HEK293 (cell line): ENCODE measurements around the gene SIGMAR1.

Experiments used
- BCL11B ChIP-seq: fragments of 450-650 bp; formaldehyde crosslinking; IDR thresholded peaks from 2 replicates; pipeline ENCODE4 v1.5.1; 2016; ENCODE audit warnings: low read depth, missing biosample characterization, missing genetic modification characterization
- FEZF1 ChIP-seq: fragments of 450-650 bp; formaldehyde crosslinking; IDR thresholded peaks from 2 replicates; pipeline ENCODE4 v1.5.1; 2016; ENCODE audit warnings: missing biosample characterization, missing genetic modification characterization
- HOXA7 ChIP-seq: sonication (generic); formaldehyde crosslinking; IDR thresholded peaks from 2 replicates; pipeline ENCODE4 v1.8.1; 2022; ENCODE audit warnings: missing genetic modification reagents, borderline replicate concordance
- PATZ1 ChIP-seq: fragments of 450-650 bp; formaldehyde crosslinking; IDR thresholded peaks from 2 replicates; pipeline ENCODE4 v1.5.1; 2016; ENCODE audit warnings: missing biosample characterization, missing genetic modification characterization
- REPIN1 ChIP-seq: fragments of 450-650 bp; formaldehyde crosslinking; IDR thresholded peaks from 2 replicates; pipeline ENCODE4 v1.5.1; 2017; ENCODE audit warnings: missing biosample characterization, missing genetic modification characterization, low read depth
- REST ChIP-seq: fragments of 450-650 bp; formaldehyde crosslinking; IDR thresholded peaks from 2 replicates; pipeline ENCODE4 v1.5.1; 2016; ENCODE audit warnings: missing biosample characterization, missing genetic modification characterization
- TRIM28 ChIP-seq: IDR thresholded peaks from 2 replicates; pipeline ENCODE4 v1.6.1; 2011; ENCODE audit warnings: low read length, control low read depth, borderline replicate concordance
- TSHZ1 ChIP-seq: fragments of 450-650 bp; formaldehyde crosslinking; IDR thresholded peaks from 2 replicates; pipeline ENCODE4 v1.5.1; 2016; ENCODE audit warnings: missing biosample characterization, missing genetic modification characterization, borderline replicate concordance
- YY1 ChIP-seq: fragments of 450-650 bp; formaldehyde crosslinking; IDR thresholded peaks from 2 replicates; pipeline ENCODE4 v1.5.1; 2018; ENCODE audit warnings: missing biosample characterization, missing genetic modification characterization
- ZBTB49 ChIP-seq: fragments of 450-650 bp; formaldehyde crosslinking; IDR thresholded peaks from 2 replicates; pipeline ENCODE4 v1.5.1; 2016; ENCODE audit warnings: missing biosample characterization, missing genetic modification characterization, low read depth
- ZNF132 ChIP-seq: fragments of 450-650 bp; formaldehyde crosslinking; IDR thresholded peaks from 2 replicates; pipeline ENCODE4 v1.5.1; 2017; ENCODE audit warnings: missing biosample characterization, missing genetic modification characterization, borderline replicate concordance
- ZNF146 ChIP-seq: fragments of 450-650 bp; formaldehyde crosslinking; IDR thresholded peaks from 2 replicates; pipeline ENCODE4 v1.5.1; 2016; ENCODE audit warnings: missing biosample characterization, missing genetic modification characterization
- ZNF184 ChIP-seq: fragments of 450-650 bp; IDR thresholded peaks from 2 replicates; pipeline ENCODE4 v1.5.1; 2018; ENCODE audit warnings: missing biosample characterization, mild to moderate bottlenecking, missing genetic modification characterization
- ZNF19 ChIP-seq: fragments of 450-650 bp; formaldehyde crosslinking; IDR thresholded peaks from 2 replicates; pipeline ENCODE4; 2016; ENCODE audit warnings: missing biosample characterization, missing genetic modification characterization, low read depth
- ZNF24 ChIP-seq: fragments of 450-650 bp; formaldehyde crosslinking; IDR thresholded peaks from 2 replicates; pipeline ENCODE4 v1.5.1; 2016; ENCODE audit warnings: missing biosample characterization, missing genetic modification characterization
- ZNF248 ChIP-seq: fragments of 450-650 bp; formaldehyde crosslinking; IDR thresholded peaks from 2 replicates; pipeline ENCODE4 v1.5.1; 2017; ENCODE audit warnings: missing biosample characterization, missing genetic modification characterization
- ZNF324 ChIP-seq: fragments of 450-650 bp; formaldehyde crosslinking; IDR thresholded peaks from 2 replicates; pipeline ENCODE4 v1.5.1; 2016; ENCODE audit warnings: missing biosample characterization, missing genetic modification characterization
- ZNF48 ChIP-seq: fragments of 450-650 bp; formaldehyde crosslinking; IDR thresholded peaks from 2 replicates; pipeline ENCODE4 v1.5.1; 2016; ENCODE audit warnings: missing biosample characterization, missing genetic modification characterization
- ZNF571 ChIP-seq: fragments of 450-650 bp; formaldehyde crosslinking; IDR thresholded peaks from 2 replicates; pipeline ENCODE4 v1.5.0; 2017; ENCODE audit warnings: missing biosample characterization, missing genetic modification characterization
- ZNF654 ChIP-seq: fragments of 450-650 bp; formaldehyde crosslinking; IDR thresholded peaks from 2 replicates; pipeline ENCODE4 v1.5.1; 2016; ENCODE audit warnings: low read depth, missing biosample characterization, missing genetic modification characterization
- ZNF776 ChIP-seq: fragments of 450-650 bp; formaldehyde crosslinking; IDR thresholded peaks from 2 replicates; pipeline ENCODE4 v1.5.0; 2017; ENCODE audit warnings: missing biosample characterization, missing genetic modification characterization, borderline replicate concordance
- ZNF785 ChIP-seq: fragments of 450-650 bp; formaldehyde crosslinking; IDR thresholded peaks from 2 replicates; pipeline ENCODE4 v1.5.1; 2016; ENCODE audit warnings: missing biosample characterization, missing genetic modification characterization
- TF ChIP-seq, protein P1 (sequence below): fragments of 450-650 bp; formaldehyde crosslinking; IDR thresholded peaks from 2 replicates; pipeline ENCODE4 v1.5.1; 2017; ENCODE audit warnings: missing biosample characterization, missing genetic modification characterization
- TF ChIP-seq, protein P2 (sequence below): fragments of 450-650 bp; formaldehyde crosslinking; IDR thresholded peaks from 2 replicates; pipeline ENCODE4 v1.5.1; 2016; ENCODE audit warnings: missing biosample characterization, missing genetic modification characterization

Gene SIGMAR1

DNA sequence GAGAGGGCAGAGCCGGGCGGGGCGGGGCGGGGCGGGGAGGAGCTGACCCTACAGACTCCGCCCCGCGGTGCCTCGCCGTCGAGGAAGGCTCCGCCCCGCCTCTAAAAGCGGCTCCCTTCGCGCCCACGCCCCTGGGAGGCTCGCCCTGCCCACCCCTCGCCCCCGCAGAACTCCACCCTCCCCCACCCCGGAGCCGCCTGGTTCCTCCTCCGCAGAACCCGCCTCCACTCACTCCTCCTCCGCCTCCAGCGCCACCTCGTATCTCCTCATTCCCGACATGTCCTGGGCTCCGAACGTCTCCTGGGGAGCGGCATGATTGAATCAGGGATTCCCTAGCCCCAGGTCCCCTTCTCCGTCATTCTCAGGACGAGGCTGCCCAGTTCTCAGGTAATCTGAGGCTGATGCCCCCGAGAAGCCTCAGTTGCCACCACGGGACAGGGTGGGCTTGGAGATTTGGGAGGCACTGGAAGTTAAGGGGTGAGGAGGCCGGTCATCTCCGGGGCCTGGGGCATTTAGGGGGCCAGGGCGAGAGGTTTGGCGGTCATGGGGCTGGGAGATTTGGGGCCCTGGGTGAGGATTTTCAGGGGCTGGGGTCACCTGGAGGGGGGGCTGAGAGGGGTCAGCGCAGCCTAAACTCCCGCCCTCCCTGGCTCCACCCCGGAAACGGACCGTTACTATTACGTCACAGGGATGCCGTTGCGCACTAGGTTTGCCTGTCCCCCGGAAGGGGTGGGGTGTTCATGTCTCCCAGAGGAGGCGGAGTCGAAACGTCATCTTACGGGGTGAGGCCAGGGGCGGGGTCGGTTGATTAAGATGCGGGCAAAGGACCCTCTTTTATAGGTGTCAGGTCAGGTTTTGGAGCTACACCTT lies 28.0 kb upstream of the SIGMAR1 start (continued):
- TF ChIP-seq ZBTB49 (no peak), FEZF1 (no peak), ZNF248 (tag by site-specific recombination) (no peak), ZNF19 (no peak), ZNF24 (no peak), TRIM28 (no peak), ZNF146 (tag by site-specific recombination) (no peak), ZNF776 (tag by site-specific recombination) (no peak), HOXA7 (no peak), BCL11B (0 out of 2 replicates have a peak, but pooled peaks have one; percentile 43), REPIN1 (no peak), ZNF132 (tag by site-specific recombination) (no peak), ZNF571 (tag by site-specific recombination) (no peak), ZNF184 (tag by site-specific recombination) (no peak), YY1 (tag by site-specific recombination) (no peak), ZNF48 (tag by site-specific recombination) (no peak), ZNF785 (tag by site-specific recombination) (no peak), REST (tag by site-specific recombination) (no peak), PATZ1 (tag by site-specific recombination) (0 out of 2 replicates have a peak, but pooled peaks have one; percentile 59), ZNF324 (tag by site-specific recombination) (no peak), TSHZ1 (tag by site-specific recombination) (0 out of 2 replicates have a peak, but pooled peaks have one; percentile 18), ZNF654 (tag by site-specific recombination) (no peak)
- TF ChIP-seq, protein P1, sequence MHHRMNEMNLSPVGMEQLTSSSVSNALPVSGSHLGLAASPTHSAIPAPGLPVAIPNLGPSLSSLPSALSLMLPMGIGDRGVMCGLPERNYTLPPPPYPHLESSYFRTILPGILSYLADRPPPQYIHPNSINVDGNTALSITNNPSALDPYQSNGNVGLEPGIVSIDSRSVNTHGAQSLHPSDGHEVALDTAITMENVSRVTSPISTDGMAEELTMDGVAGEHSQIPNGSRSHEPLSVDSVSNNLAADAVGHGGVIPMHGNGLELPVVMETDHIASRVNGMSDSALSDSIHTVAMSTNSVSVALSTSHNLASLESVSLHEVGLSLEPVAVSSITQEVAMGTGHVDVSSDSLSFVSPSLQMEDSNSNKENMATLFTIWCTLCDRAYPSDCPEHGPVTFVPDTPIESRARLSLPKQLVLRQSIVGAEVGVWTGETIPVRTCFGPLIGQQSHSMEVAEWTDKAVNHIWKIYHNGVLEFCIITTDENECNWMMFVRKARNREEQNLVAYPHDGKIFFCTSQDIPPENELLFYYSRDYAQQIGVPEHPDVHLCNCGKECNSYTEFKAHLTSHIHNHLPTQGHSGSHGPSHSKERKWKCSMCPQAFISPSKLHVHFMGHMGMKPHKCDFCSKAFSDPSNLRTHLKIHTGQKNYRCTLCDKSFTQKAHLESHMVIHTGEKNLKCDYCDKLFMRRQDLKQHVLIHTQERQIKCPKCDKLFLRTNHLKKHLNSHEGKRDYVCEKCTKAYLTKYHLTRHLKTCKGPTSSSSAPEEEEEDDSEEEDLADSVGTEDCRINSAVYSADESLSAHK (tag by site-specific recombination) = no peak
- TF ChIP-seq, protein P2, sequence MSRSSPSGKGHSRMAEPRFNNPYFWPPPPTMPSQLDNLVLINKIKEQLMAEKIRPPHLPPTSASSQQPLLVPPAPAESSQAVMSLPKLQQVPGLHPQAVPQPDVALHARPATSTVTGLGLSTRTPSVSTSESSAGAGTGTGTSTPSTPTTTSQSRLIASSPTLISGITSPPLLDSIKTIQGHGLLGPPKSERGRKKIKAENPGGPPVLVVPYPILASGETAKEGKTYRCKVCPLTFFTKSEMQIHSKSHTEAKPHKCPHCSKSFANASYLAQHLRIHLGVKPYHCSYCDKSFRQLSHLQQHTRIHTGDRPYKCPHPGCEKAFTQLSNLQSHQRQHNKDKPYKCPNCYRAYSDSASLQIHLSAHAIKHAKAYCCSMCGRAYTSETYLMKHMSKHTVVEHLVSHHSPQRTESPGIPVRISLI = no peak
